HG03280 (cell line): ENCODE measurements around the gene ZNF606.

Source experiments
- ATAC-seq: cut with Tn5 transposase; IDR thresholded peaks from one replicate; pipeline ENCODE4 v1.9.1; 2021; ENCODE audit warnings: mild to moderate bottlenecking, moderate library complexity; ENCODE audit not compliant: unreplicated experiment

The ZNF606 gene

GRCh38 chr19:57934820-57935665 is 67.6 kb downstream of the ZNF606 start, which contains the start of gene ZNF418:
ZNF418 (minus strand) TSS chr19:57935402; CDS start chr19:57933822, 1,580 bp downstream.
- no peak for ATAC-seq

- no peak for ATAC-seq
Measured at GRCh38 chr19:57927587-57927986, 75.0 kb downstream of the ZNF606 start.
